Trophoblast cell (in vitro differentiated cells and primary cell): ENCODE measurements around the gene PRDM7.

Experiments
- DNase-seq, 2 donors: peaks; one replicate each; pipeline ENCODE4 v3.0.0-alpha.2; 2016
- H2AFZ ChIP-seq: 2 replicates; pipeline ENCODE4 v1.6.1; 2013; ENCODE audit warnings: low read length, moderate library complexity, mild to moderate bottlenecking; ENCODE audit not compliant: insufficient read depth, poor library complexity
- H2AK5ac ChIP-seq: 2 replicates; pipeline ENCODE4 v1.6.1; 2013; ENCODE audit warnings: mild to moderate bottlenecking, low read length
- H2BK120ac ChIP-seq: 2 replicates; pipeline ENCODE4 v1.6.1; 2013; ENCODE audit warnings: low read length, mild to moderate bottlenecking, moderate library complexity; ENCODE audit not compliant: insufficient read depth, poor library complexity
- H2BK12ac ChIP-seq: 2 replicates; pipeline ENCODE4 v1.6.1; 2013; ENCODE audit warnings: mild to moderate bottlenecking, low read length, moderate library complexity
- H2BK5ac ChIP-seq: 2 replicates; pipeline ENCODE4 v1.6.1; 2013; ENCODE audit warnings: low read length, low read depth, moderate library complexity, mild to moderate bottlenecking; ENCODE audit not compliant: poor library complexity
- H3K14ac ChIP-seq: 2 replicates; pipeline ENCODE4 v1.6.1; 2013; ENCODE audit warnings: mild to moderate bottlenecking, low read length
- H3K18ac ChIP-seq: 2 replicates; pipeline ENCODE4 v1.6.1; 2013; ENCODE audit warnings: mild to moderate bottlenecking, low read length
- H3K23ac ChIP-seq: 2 replicates; pipeline ENCODE4 v1.6.1; 2013; ENCODE audit warnings: low read length
- H3K27ac ChIP-seq: 2 replicates; pipeline ENCODE4 v1.5.1; 2013; ENCODE audit warnings: low read depth, mild to moderate bottlenecking, inconsistent platforms, low read length, moderate library complexity
- H3K27me3 ChIP-seq: 2 replicates; pipeline ENCODE4 v1.6.1; 2013; ENCODE audit warnings: inconsistent platforms, mild to moderate bottlenecking, low read length, moderate library complexity; ENCODE audit not compliant: insufficient read depth
- H3K36me3 ChIP-seq, 2 experiments: 1 replicate in 1 of 2; 2 replicates in 1 of 2; pipeline ENCODE4 v1.6.1; 2013; ENCODE audit warnings: low read length in 2 of 2, mild to moderate bottlenecking in 2 of 2, moderate library complexity in 1 of 2; ENCODE audit not compliant: insufficient read depth in 2 of 2, control insufficient read depth in 1 of 2
- H3K4ac ChIP-seq: 2 replicates; pipeline ENCODE4 v1.6.1; 2013; ENCODE audit warnings: low read depth, mild to moderate bottlenecking, low read length, moderate library complexity
- H3K4me1 ChIP-seq, 2 experiments: 1 replicate in 1 of 2; 2 replicates in 1 of 2; pipeline ENCODE4 v1.6.1; 2013; ENCODE audit warnings: low read length in 2 of 2, mild to moderate bottlenecking in 2 of 2, moderate library complexity in 1 of 2; ENCODE audit not compliant: insufficient read depth in 2 of 2, control insufficient read depth in 1 of 2
- H3K4me2 ChIP-seq: 2 replicates; pipeline ENCODE4 v1.6.1; 2013; ENCODE audit warnings: inconsistent platforms, mild to moderate bottlenecking, low read length, moderate library complexity
- H3K4me3 ChIP-seq: 2 replicates; pipeline ENCODE4 v1.5.1; 2013; ENCODE audit warnings: mild to moderate bottlenecking, low read depth, low read length, inconsistent platforms
- H3K79me1 ChIP-seq: one replicate; pipeline ENCODE4 v1.6.1; 2013; ENCODE audit warnings: low read length
- H3K79me2 ChIP-seq: 2 replicates; pipeline ENCODE4 v1.6.1; 2013; ENCODE audit warnings: low read length, mild to moderate bottlenecking; ENCODE audit not compliant: control insufficient read depth, insufficient read depth, poor library complexity
- H3K9ac ChIP-seq: 2 replicates; pipeline ENCODE4 v1.6.1; 2013; ENCODE audit warnings: mild to moderate bottlenecking, low read length
- H3K9me3 ChIP-seq: 2 replicates; pipeline ENCODE4 v1.6.1; 2013; ENCODE audit warnings: low read depth, mild to moderate bottlenecking, control low read depth, inconsistent platforms, low read length; ENCODE audit not compliant: insufficient read depth
- H4K12ac ChIP-seq: 2 replicates; pipeline ENCODE4 v1.6.1; 2013; ENCODE audit warnings: low read depth, mild to moderate bottlenecking, low read length, moderate library complexity
- H4K8ac ChIP-seq: 2 replicates; pipeline ENCODE4 v1.6.1; 2013; ENCODE audit warnings: low read depth, mild to moderate bottlenecking, low read length, moderate library complexity
- H4K91ac ChIP-seq: one replicate; pipeline ENCODE4 v1.6.1; 2013; ENCODE audit warnings: low read depth, mild to moderate bottlenecking, low read length, moderate library complexity
- WGBS: extraction: QIAGEN DNeasy Blood & Tissue Kit; methylation state at CpG from one replicate; pipeline ENCODE4 v1.1.7; 2013; ENCODE audit warnings: missing lambda C conversion rate; ENCODE audit not compliant: insufficient read length, insufficient coverage; ENCODE audit errors: extremely low coverage; 5-methylcytosine and 5-hydroxymethylcytosine counted together

PRDM7 gene

GRCh38 chr16:90053902-90054500 is 23.1 kb downstream of the PRDM7 start:
- no peak for DNase-seq
- H3K23ac ChIP-seq = no peak overlapping the region
- no peak overlapping the region for H2AK5ac ChIP-seq
- no peak overlapping the region for H2BK120ac ChIP-seq
- no peak overlapping the region for H3K14ac ChIP-seq
- H3K4me3 ChIP-seq = no peak overlapping the region
- no peaks in the 10 kb centered on the region for H3K79me2 ChIP-seq
- no peaks in the 10 kb centered on the region for H3K79me1 ChIP-seq
- H3K4me2 ChIP-seq = no peak overlapping the region
- no peak overlapping the region for H4K12ac ChIP-seq
- no peak overlapping the region for H3K27ac ChIP-seq
- no peak overlapping the region for H2AFZ ChIP-seq
- H3K36me3 ChIP-seq = no peaks in the 10 kb centered on the region
- no peak overlapping the region for H4K8ac ChIP-seq
- no CpG with 5 or more reads among the region's 1 CpG for WGBS
- peaks cover 28% of the 10 kb centered on the region for H3K9me3 ChIP-seq
- no peak overlapping the region for H3K18ac ChIP-seq
- H3K27me3 ChIP-seq = no peaks in the 10 kb centered on the region
- no peaks in the 10 kb centered on the region for H3K4me1 ChIP-seq
- H4K91ac ChIP-seq = no peak overlapping the region
- no peak overlapping the region for H3K4ac ChIP-seq
- H2BK12ac ChIP-seq = no peak overlapping the region
- H2BK5ac ChIP-seq = no peak overlapping the region
- H3K9ac ChIP-seq = no peak overlapping the region

GRCh38 chr16:90050969-90051368 is 26.2 kb downstream of the PRDM7 start:
- Histone ChIP-seq H2AFZ (no peak overlapping the region), H3K36me3 (no peaks in the 10 kb centered on the region), H3K27me3 (no peaks in the 10 kb centered on the region), H4K8ac (no peak overlapping the region), H2BK12ac (no peak overlapping the region), H3K4ac (no peak overlapping the region), H3K4me3 (no peak overlapping the region), H3K27ac (no peak overlapping the region), H3K23ac (no peak overlapping the region), H3K4me1 (peaks cover 7 to 8% of the 10 kb centered on the region in 2 experiments), H4K91ac (no peak overlapping the region), H3K9ac (no peak overlapping the region), H3K79me1 (no peaks in the 10 kb centered on the region), H4K12ac (no peak overlapping the region), H3K79me2 (no peaks in the 10 kb centered on the region), H2AK5ac (no peak overlapping the region), H3K4me2 (no peak overlapping the region), H2BK120ac (no peak overlapping the region), H3K9me3 (peaks cover 27% of the 10 kb centered on the region), H3K14ac (no peak overlapping the region), H3K18ac (no peak overlapping the region), H2BK5ac (no peak overlapping the region)
- WGBS = no CpG with 5 or more reads among the region's 10 CpGs
- no peak for DNase-seq

GRCh38 chr16:90048737-90049330 is 28.3 kb downstream of the PRDM7 start:
- Histone ChIP-seq H3K4me3 (no peak overlapping the region), H3K4ac (no peak overlapping the region), H4K12ac (no peak overlapping the region), H3K36me3 (no peaks in the 10 kb centered on the region), H2AFZ (no peak overlapping the region), H2AK5ac (no peak overlapping the region), H3K79me2 (no peaks in the 10 kb centered on the region), H2BK120ac (no peak overlapping the region), H4K8ac (no peak overlapping the region), H3K79me1 (no peaks in the 10 kb centered on the region), H3K4me1 (peaks cover 7 to 8% of the 10 kb centered on the region in 2 experiments), H3K4me2 (no peak overlapping the region), H3K9ac (no peak overlapping the region), H3K14ac (no peak overlapping the region), H3K27ac (no peak overlapping the region), H3K27me3 (no peaks in the 10 kb centered on the region), H3K9me3 (peaks cover 17% of the 10 kb centered on the region), H3K23ac (no peak overlapping the region), H4K91ac (no peak overlapping the region), H3K18ac (no peak overlapping the region), H2BK12ac (no peak overlapping the region), H2BK5ac (no peak overlapping the region)
- WGBS = no CpG with 5 or more reads among the region's 19 CpGs
- no peak for DNase-seq

GRCh38 chr16:90048347-90048722 is 28.8 kb downstream of the PRDM7 start:
- no peaks in the 10 kb centered on the region for H3K79me1 ChIP-seq
- no peak overlapping the region for H2AFZ ChIP-seq
- no peak overlapping the region for H3K14ac ChIP-seq
- no peak overlapping the region for H3K23ac ChIP-seq
- H3K4me2 ChIP-seq = no peak overlapping the region
- WGBS = no CpG with 5 or more reads among the region's 12 CpGs
- H2BK120ac ChIP-seq = no peak overlapping the region
- H3K9ac ChIP-seq = no peak overlapping the region
- H3K4ac ChIP-seq = no peak overlapping the region
- no peak overlapping the region for H3K4me3 ChIP-seq
- no peak overlapping the region for H3K27ac ChIP-seq
- H3K9me3 ChIP-seq = peaks cover 16% of the 10 kb centered on the region
- no peak overlapping the region for H3K18ac ChIP-seq
- H3K4me1 ChIP-seq = peaks cover 7 to 8% of the 10 kb centered on the region in 2 experiments
- no peak overlapping the region for H4K91ac ChIP-seq
- H3K36me3 ChIP-seq = peaks cover 0 to 2% of the 10 kb centered on the region in 2 experiments
- peak in 1 of 2 donors; percentile 18 for DNase-seq
- no peaks in the 10 kb centered on the region for H3K27me3 ChIP-seq
- no peak overlapping the region for H4K12ac ChIP-seq
- no peak overlapping the region for H2BK12ac ChIP-seq
- H2AK5ac ChIP-seq = no peak overlapping the region
- H2BK5ac ChIP-seq = no peak overlapping the region
- no peaks in the 10 kb centered on the region for H3K79me2 ChIP-seq
- H4K8ac ChIP-seq = no peak overlapping the region
